T-helper 2 cell treated with Interferon-gamma antibody and Interleukin-4, amounts not matched to agents 5 μg/mL and 100 μg/mL, for 36 hours (primary cell): Measurements from ENCODE around the gene AGAP1.
"Not testable (repeated sequence)": the region's sequence is repeated elsewhere in the genome, so short reads cannot be mapped to it uniquely, and the experiment has no call there.

Source experiments
- DNase-seq: peaks from one replicate; pipeline ENCODE4 v3.0.0; 2021; ENCODE audit warnings: low spot score
- H3K27ac Mint-ChIP-seq: one replicate; pipeline ENCODE4 v1.8.0; 2021; ENCODE audit warnings: mild to moderate bottlenecking, mixed read lengths
- H3K27me3 Mint-ChIP-seq: one replicate; pipeline ENCODE4 v1.8.0; 2021; ENCODE audit warnings: low read depth, mixed read lengths
- H3K36me3 Mint-ChIP-seq: one replicate; pipeline ENCODE4 v1.8.0; 2021; ENCODE audit warnings: low read depth, mixed read lengths
- H3K4me1 Mint-ChIP-seq: one replicate; pipeline ENCODE4 v1.8.0; 2021; ENCODE audit warnings: low read depth, mixed read lengths
- H3K4me3 Mint-ChIP-seq: one replicate; pipeline ENCODE4 v1.8.0; 2022; ENCODE audit warnings: mild to moderate bottlenecking, moderate library complexity, mixed read lengths
- H3K9me3 Mint-ChIP-seq: one replicate; pipeline ENCODE4 v1.8.0; 2021; ENCODE audit warnings: mixed read lengths

AGAP1 gene

DNA sequence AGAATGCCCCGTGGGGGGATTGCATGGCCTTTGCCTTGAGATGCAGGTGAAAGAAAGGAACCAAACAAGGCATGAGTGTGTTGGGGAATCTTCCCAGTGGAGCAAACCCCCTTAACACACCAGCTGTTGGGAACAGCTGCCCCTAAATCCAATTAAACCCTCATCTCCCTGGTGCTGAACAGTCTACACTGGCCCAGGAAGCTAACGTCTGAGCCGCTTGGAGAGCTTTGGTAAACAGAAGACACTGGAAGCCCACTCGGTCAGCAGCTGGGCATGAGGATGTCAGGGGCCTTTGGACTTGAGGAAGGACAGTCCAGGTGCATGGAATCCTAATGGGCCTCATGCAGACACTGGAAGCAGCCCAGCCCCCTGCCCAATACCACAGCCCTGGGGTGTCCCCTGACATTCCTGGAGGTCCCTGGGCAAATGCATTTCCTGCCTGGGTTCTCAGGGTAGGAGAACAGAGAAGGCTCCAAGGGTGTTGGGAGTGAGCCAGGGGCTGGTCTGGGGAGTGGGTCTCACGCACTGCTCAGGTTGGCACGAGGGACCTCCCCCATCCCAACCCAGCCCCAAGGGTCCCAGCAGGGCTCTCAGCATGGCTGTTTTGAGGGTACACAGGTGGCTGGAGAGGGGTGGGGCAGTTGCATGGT lies 636.6 kb downstream of the AGAP1 start:
- no peaks in the 10 kb centered on the region for H3K36me3 Mint-ChIP-seq
- no peaks in the 10 kb centered on the region for H3K9me3 Mint-ChIP-seq
- H3K4me3 Mint-ChIP-seq, result no peak overlapping the region
- no peaks in the 10 kb centered on the region for H3K27me3 Mint-ChIP-seq
- DNase-seq, result no peak
- H3K27ac Mint-ChIP-seq, result no peak overlapping the region
- H3K4me1 Mint-ChIP-seq, result no peaks in the 10 kb centered on the region

DNA sequence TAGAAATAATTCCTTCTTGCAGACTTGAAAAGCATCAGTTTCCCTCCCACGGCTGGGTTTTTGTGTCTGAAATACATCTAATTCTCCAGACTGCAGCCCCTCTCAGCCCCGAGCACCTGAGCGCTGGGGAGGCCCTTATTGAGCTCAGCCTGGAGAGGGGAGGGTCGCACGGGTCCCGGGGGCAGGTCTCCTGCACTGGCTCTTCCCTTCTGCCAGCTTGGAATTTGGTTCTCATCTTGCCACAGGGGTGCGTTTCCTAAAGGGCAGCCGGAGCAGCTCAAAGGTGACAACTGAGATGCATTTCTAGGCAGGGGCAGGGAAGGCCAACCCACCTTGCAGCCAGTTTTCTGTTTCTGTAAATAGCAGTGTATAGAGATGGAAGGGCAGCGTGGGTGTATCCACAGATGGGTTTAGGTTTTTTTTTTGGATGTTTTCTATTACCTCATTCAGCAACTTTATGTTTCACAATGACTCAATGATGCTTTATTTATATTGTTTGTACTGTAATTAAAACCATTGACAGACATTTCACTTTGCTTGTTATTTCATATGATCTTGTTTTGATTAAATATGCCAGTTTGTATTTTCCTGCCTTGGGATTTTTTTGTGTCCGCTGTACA lies 637.3 kb downstream of the AGAP1 start:
- no peaks in the 10 kb centered on the region for H3K27me3 Mint-ChIP-seq
- DNase-seq, result no peak
- H3K4me3 Mint-ChIP-seq, result no peak overlapping the region
- H3K4me1 Mint-ChIP-seq, result no peaks in the 10 kb centered on the region
- no peaks in the 10 kb centered on the region for H3K9me3 Mint-ChIP-seq
- no peak overlapping the region for H3K27ac Mint-ChIP-seq
- H3K36me3 Mint-ChIP-seq, result no peaks in the 10 kb centered on the region

DNA sequence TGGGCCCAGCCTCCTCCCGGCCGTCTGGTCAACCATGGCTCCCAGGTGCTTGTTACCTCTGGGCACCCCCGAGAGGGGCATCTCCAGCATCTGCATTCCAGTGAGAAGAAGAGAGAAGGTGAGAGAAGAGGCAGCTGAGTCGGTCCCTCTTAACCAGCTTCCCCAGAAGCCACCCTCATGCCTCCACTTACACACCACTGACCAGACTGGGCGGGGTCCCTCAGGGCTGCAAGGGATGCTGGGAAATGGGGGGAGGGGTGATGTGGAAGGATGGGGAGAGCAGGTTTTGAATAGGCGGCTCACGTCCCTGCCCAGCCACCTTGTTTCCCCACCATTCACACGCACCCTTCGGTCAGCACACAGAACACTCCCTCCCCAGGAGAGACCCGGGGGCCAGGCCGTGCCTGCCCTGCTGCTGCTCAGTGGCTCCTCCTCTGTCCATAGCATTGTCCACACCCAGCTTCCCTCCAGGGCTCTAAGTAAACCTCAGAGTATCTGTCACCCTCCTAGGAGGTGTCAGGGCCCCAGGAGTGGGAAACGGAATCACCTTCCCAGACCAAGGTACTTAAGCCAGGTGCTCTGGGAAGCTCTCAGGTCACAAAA lies 639.7 kb downstream of the AGAP1 start:
- Mint-ChIP-seq H3K27me3 (no peaks in the 10 kb centered on the region), H3K27ac (no peak overlapping the region), H3K9me3 (no peaks in the 10 kb centered on the region), H3K36me3 (no peaks in the 10 kb centered on the region), H3K4me3 (no peak overlapping the region), H3K4me1 (no peaks in the 10 kb centered on the region)
- no peak for DNase-seq

DNA sequence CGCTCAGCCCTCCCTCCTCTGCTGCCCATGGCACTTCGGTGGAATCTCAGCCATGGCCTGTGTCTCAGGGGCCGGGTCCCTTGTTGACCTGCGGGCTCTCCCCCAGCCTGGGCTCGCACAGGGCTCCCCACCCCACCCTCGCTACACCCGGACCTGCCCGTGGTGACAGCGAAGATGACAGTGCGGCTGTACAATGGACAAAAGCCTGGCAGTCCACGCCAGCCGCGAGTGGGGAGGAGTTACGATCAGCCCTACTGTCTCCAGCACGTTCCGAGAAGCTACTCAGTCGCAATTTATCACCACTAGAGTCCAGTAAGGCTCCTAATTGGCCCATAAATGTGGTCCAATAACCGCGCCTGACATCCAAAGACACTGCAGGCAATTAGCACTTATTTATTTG lies 642.7 kb downstream of the AGAP1 start:
- Mint-ChIP-seq H3K4me3 (no peak overlapping the region), H3K27ac (no peak overlapping the region), H3K36me3 (no peaks in the 10 kb centered on the region), H3K27me3 (no peaks in the 10 kb centered on the region), H3K4me1 (no peaks in the 10 kb centered on the region), H3K9me3 (no peaks in the 10 kb centered on the region)
- DNase-seq, result no peak

DNA sequence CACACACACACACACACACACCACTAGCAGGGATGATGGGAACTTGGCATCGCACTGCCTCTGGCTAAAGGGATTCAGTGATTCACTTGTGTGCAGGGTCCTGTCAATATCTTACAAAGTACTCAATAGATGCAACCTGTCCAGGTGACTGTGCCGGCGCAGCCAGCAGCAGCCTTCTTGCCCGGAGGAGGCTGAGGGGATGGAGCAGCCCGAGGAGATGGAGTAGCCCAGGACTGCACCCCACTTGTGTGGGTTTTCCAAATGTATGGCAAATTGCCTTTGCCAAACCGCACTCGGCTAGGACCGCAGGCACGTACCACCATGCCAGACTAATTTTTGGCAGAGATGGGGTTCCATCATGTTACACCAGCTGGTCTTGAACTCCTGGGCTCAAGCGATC lies 643.2 kb downstream of the AGAP1 start:
- Mint-ChIP-seq H3K4me3 (no peak overlapping the region), H3K27me3 (no peaks in the 10 kb centered on the region), H3K27ac (no peak overlapping the region), H3K36me3 (no peaks in the 10 kb centered on the region), H3K4me1 (no peaks in the 10 kb centered on the region), H3K9me3 (no peaks in the 10 kb centered on the region)
- no peak for DNase-seq

DNA sequence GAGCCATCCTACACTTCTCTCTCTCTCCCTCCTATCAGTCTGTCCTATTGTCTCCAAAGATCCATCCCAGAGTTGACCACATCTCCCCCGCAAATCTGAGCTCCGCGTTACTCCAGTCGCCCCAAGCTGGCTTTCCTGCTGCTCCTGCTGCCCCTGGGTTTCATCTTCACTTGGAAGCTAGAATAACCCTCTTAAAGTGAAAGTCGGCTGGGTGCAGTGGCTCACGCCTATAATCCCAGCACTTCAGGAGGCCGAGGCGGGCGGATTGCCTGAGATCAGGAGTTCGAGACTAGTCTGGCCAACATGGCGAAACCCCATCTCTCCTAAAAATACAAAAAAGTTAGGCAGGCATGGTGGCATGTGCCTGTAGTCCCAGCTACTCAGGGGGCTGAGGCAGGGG lies 647.8 kb downstream of the AGAP1 start:
- not testable (repeated sequence) for H3K36me3 Mint-ChIP-seq, H3K4me1 Mint-ChIP-seq, H3K27me3 Mint-ChIP-seq, H3K27ac Mint-ChIP-seq, H3K9me3 Mint-ChIP-seq, DNase-seq, H3K4me3 Mint-ChIP-seq

DNA sequence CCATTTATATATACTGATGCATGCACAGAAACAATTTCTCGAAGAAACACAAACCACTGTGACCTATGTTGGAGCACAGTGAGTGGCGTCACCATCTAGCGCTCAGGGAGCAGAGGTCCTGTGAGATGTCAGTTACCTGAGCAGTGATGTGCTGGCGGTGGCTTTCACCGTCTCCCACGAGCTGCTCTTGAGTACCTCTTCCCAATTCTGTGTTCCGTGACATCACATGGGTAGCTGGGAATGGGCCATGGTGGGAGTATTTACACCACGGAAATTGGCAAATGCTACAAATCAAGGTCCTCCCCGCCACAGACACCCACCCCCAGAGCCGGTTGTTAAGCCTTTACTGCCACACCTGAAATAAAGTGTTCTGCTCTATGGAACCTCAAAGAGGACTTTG lies 650.0 kb downstream of the AGAP1 start:
- no peak for DNase-seq
- Mint-ChIP-seq H3K27me3 (peaks cover 8% of the 10 kb centered on the region), H3K4me3 (no peak overlapping the region), H3K9me3 (no peaks in the 10 kb centered on the region), H3K27ac (no peak overlapping the region), H3K36me3 (no peaks in the 10 kb centered on the region), H3K4me1 (no peaks in the 10 kb centered on the region)

DNA sequence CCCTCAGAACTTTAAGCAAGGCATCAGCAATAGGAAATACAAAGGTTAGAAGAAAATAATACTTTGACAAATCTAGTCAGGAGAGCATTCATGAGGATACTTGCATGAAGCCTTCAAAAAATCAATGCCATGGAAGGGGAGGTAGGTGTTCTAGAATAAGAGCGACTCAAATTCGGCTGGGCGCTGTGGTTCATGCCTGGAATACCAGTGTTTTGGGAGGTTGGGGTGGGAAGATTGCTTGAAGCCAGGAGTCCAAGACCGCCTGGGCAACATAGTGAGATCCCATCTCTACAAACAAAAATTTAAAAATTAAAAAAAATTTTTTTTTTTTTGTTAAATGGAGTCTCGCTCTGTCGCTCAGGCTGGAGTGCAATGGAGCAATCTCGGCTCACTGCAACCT lies 652.6 kb downstream of the AGAP1 start:
- H3K27me3 Mint-ChIP-seq, result peaks cover 8% of the 10 kb centered on the region
- H3K4me3 Mint-ChIP-seq, result no peak overlapping the region
- H3K4me1 Mint-ChIP-seq, result no peaks in the 10 kb centered on the region
- no peaks in the 10 kb centered on the region for H3K36me3 Mint-ChIP-seq
- H3K27ac Mint-ChIP-seq, result no peak overlapping the region
- DNase-seq, result no peak
- H3K9me3 Mint-ChIP-seq, result no peaks in the 10 kb centered on the region

DNA sequence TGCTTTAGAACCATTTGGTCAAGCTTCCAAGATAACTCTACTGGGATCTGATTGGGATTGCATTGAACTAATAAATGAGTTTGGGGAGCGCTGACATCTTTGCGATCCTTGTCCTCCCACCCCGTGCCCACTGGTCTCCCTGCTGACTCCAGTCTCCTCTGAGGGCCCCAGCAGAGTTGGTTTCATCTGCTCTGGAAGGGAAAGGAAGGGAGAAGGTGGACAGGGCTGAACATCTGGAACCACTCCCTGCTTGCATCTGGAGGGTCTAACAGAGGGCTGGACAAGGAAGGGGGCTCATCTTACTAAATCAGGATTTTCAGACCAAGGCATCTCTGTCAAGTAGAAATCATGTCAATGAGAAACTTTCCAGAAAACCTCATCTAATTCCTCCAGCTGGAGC lies 661.6 kb downstream of the AGAP1 start:
- Mint-ChIP-seq H3K9me3 (peaks cover 3% of the 10 kb centered on the region), H3K36me3 (no peaks in the 10 kb centered on the region), H3K27me3 (peaks cover 21% of the 10 kb centered on the region), H3K4me1 (no peaks in the 10 kb centered on the region), H3K4me3 (no peak overlapping the region), H3K27ac (no peak overlapping the region)
- DNase-seq, result no peak

DNA sequence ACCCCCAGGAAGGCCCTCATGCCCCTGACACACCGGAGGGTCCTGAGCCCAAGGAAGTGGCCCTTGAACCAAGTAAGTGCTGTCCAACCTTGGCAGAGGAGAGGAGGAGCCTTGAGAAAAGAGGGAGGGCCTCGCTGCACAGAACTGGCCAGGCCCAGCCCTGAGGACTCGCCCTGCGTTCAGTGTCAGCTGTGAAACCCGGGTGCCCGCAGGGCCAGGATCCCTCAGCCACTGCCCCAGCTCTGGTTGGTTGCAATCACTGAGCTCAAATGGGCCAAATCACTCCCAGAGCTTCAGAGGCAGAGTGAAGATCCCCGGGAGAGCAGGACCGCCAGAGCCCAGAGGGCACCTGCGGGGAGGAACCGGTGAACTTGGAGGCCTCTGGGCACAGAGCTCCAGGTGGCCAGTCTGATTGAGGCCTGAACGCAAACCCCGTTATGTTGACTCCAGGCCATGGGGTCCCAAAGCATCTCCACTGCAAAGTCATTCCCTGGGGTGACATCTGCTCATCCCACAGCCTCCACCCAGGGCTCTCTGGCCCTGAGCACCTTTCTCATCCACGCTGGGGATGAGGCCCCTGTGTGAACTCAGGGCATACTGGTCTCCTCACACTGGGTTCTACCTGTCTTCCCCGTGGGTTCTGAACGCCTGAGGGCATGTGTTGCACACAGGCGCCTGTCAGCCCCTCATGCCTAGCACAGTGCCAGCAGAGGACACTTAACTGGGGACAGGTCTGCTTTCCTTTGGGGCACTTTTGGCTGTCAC lies 662.4 kb downstream of the AGAP1 start:
- peaks cover 29% of the 10 kb centered on the region for H3K27me3 Mint-ChIP-seq
- no peak for DNase-seq
- H3K4me1 Mint-ChIP-seq, result no peaks in the 10 kb centered on the region
- no peak overlapping the region for H3K27ac Mint-ChIP-seq
- peaks cover 3% of the 10 kb centered on the region for H3K9me3 Mint-ChIP-seq
- H3K36me3 Mint-ChIP-seq, result no peaks in the 10 kb centered on the region
- no peak overlapping the region for H3K4me3 Mint-ChIP-seq

DNA sequence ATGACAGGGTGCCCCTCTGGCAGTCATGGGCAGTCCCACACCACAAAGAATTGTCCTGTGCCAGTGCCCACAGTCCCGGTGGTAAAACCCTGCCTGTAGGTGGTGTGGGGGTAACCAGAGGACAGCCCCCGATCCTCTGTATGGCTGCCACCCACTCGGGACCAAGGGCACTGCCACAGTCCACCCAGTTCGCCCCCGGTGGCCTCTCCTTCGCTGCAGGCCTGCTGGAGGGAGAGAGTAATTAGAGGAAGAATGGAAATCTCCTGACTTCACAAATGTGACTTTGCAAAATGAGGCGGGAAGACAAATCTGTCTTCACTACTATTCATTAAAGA lies 663.0 kb downstream of the AGAP1 start:
- Mint-ChIP-seq H3K27me3 (peaks cover 34% of the 10 kb centered on the region), H3K4me3 (no peak overlapping the region), H3K27ac (no peak overlapping the region), H3K4me1 (no peaks in the 10 kb centered on the region), H3K36me3 (no peaks in the 10 kb centered on the region), H3K9me3 (peaks cover 3% of the 10 kb centered on the region)
- DNase-seq, result no peak

DNA sequence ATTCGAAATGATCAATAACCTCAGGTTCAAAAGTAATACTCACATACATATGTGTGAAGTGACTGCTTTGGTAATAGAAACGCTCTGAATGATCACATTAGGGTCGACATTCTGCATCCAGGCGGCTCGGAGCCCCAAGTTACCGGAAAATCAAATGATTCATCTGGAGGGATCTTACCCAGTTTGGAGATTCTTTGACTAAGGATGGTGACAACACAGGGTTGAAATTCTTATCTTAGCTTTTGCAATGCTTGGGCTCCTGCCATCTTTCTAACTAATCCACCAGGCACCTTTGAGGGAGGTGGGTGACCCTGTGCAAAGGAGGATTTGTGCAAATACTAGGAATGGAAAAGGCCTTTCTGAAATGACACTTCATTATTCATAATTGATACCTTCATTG lies 663.5 kb downstream of the AGAP1 start:
- Mint-ChIP-seq H3K27ac (no peak overlapping the region), H3K36me3 (no peaks in the 10 kb centered on the region), H3K4me1 (no peaks in the 10 kb centered on the region), H3K27me3 (peaks cover 39% of the 10 kb centered on the region), H3K4me3 (no peak overlapping the region), H3K9me3 (peaks cover 3% of the 10 kb centered on the region)
- DNase-seq, result no peak

DNA sequence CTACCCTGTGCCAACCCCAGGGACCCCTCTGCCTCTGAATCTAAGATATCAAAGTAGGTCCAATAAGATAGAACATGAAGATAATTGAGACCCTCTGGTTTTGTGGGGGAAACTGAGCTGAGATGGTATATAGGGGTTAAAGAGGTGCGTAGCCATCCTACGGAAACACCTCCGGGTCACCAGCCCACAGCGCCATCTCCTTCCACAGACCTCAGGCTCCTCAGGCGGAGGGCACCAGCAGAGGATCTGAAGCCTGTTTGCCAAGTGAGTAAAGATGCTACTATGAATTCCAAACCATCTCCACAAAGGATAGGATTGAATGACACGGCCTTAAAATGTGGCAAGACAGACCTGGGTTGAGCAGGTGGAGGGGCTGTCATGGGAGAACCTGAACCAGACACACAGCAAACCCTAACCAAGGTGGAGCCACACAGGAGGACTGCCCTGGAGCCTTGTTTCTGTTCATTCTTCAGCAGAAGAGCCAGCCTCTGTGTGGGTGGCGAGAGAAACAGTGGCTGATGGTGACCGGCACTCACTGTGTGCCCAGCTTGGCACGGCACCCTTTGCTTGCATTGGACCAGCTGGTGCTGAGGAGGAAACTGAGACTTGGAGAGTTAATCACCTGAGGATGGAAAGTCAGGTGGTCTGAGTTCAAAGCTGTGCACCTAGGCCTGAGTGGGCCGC lies 664.1 kb downstream of the AGAP1 start:
- peaks cover 3% of the 10 kb centered on the region for H3K9me3 Mint-ChIP-seq
- H3K4me1 Mint-ChIP-seq, result no peaks in the 10 kb centered on the region
- no peak overlapping the region for H3K4me3 Mint-ChIP-seq
- no peak for DNase-seq
- H3K27ac Mint-ChIP-seq, result no peak overlapping the region
- no peaks in the 10 kb centered on the region for H3K36me3 Mint-ChIP-seq
- peaks cover 44% of the 10 kb centered on the region for H3K27me3 Mint-ChIP-seq
